DMS53 treated with DMSO at 0.1 percent for 48 hours (cell line): ENCODE data around the gene CLCN1.

ENCODE experiments used
- DNase-seq: peaks from one replicate; lab custom pipeline; 2025; ENCODE audit not compliant: unreplicated experiment; lab: John Stamatoyannopoulos, UW

Gene CLCN1

DNA sequence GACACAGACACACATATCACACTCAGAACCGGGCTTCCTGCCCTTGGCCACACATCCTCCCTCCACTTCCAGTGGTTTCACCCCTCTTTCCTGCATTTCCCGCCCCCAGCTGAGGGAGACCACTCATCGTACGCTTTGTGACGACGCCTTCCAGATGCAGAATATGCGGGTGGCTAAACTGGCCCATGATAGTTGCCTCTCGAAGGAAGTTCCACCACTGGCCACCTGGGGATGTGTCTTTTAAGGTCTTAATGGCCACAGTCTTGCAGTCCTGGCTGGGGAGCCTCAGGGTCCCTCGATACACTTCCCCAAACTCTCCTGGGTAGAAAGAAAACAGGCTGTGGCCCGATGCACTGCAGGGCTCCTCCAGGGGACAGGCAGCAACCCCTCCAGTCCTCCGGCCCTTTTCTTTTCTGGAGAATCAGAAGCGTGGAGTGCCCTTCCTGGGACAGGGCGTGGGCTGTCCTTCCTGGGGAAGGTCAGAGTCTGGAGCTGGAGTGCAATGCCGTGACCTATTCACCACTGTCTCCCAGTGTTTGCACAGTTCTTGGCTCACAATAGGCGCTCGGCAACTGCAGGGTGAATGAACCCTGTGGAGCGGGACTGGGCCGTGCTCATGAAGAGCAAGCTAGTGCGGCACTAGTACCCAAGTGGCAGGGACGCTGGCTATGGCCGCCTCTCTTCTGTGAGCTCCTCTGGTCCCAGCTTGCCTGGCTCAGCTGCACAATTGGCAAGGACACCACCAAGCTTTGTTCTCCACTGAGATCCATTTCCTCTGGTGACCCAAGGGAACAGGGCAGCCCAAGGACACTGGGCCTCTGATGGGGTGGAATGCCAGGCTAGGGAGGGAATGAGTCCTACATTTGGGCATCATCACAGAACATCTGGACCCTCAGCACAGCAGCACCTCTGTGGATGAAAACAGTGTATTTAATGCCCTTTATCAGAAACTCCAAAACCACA, 79.6 kb downstream of the CLCN1 start:
- peak; percentile 43 for DNase-seq

DNA sequence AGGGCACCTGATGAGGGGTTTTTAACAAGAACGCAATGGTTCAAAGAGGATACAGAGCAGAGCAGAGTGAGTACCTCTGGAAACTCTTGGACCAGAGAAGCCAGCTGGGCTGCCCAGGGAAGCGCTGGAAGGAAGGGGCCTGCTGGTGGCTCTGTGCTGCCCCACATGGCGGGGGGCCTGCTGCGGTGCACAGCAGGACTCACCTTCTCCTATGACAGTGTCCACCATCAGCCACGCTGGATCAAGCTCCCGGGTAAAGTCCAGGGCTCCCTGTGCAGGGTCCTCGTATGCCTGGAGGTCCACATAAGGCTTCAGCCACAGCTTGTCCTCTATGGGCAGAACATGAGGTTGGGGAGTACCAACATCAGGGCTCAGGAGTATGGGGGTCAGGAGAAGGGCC, 80.3 kb downstream of the CLCN1 start:
- no peak for DNase-seq

GRCh38 chr7:143396625-143397556, 81.0 kb downstream of the CLCN1 start:
- DNase-seq, result no peak

GRCh38 chr7:143397710-143398530, 82.0 kb downstream of the CLCN1 start:
- DNase-seq, result no peak

GRCh38 chr7:143398616-143399015, 82.7 kb downstream of the CLCN1 start:
- no peak for DNase-seq

GRCh38 chr7:143399151-143399550, 83.2 kb downstream of the CLCN1 start:
- no peak for DNase-seq

DNA sequence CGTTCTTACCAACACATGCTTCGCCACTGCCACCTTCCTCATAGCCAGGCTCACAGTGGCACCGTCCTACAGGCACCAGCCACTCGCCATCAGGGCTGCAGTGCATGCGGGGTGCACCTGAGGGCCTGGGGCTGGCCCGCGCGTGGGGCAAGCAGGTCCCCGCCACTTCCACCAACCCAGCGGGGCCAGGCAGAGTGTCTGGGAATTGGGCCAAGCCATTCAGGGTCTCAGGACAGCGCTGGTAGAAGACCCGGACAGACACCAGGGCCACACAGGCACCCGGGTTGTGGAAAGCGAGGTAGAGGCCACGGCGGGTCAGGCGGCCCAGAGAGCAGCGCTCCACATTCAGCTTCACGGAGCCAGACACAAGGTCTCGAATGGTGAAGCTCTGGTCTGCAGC, 83.7 kb downstream of the CLCN1 start:
- DNase-seq, result no peak

GRCh38 chr7:143401265-143401664, 85.4 kb downstream of the CLCN1 start:
- DNase-seq, result no peak
